Measurements from ENCODE around the gene FOXN4.

The FOXN4 gene

GRCh38 chr12:109309381-109310246, 530 bp upstream of the FOXN4 start:
- no peak for DNase-seq
- in situ Hi-C loops (cut with MboI; ENCODE audit: low pct_unique_long_range_greater_than_20kb, low sequenced_read_pairs): no loop called here

GRCh38 chr12:109307051-109307450, 2.0 kb downstream of the FOXN4 start:
- in situ Hi-C loops (cut with MboI; ENCODE audit: low pct_unique_long_range_greater_than_20kb, low sequenced_read_pairs): no loop called here
- no peak for DNase-seq

GRCh38 chr12:109305547-109305946, 3.5 kb downstream of the FOXN4 start:
- in situ Hi-C loops (cut with MboI; ENCODE audit: low pct_unique_long_range_greater_than_20kb, low sequenced_read_pairs): no loop called here
- DNase-seq: no peak

- no peak for DNase-seq
- in situ Hi-C loops (cut with MboI; ENCODE audit: low pct_unique_long_range_greater_than_20kb, low sequenced_read_pairs): no loop called here
Observed at GRCh38 chr12:109304485-109304884, 4.6 kb downstream of the FOXN4 start.

- in situ Hi-C loops (cut with MboI; ENCODE audit: low pct_unique_long_range_greater_than_20kb, low sequenced_read_pairs): no loop called here
- no peak for DNase-seq
Observed at GRCh38 chr12:109302770-109303169, 6.3 kb downstream of the FOXN4 start.

- DNase-seq: no peak
- in situ Hi-C loops (cut with MboI; ENCODE audit: low pct_unique_long_range_greater_than_20kb, low sequenced_read_pairs): no loop called here
Observed at GRCh38 chr12:109302358-109302757, 6.7 kb downstream of the FOXN4 start.

GRCh38 chr12:109301643-109302168, 7.4 kb downstream of the FOXN4 start:
- in situ Hi-C loops (cut with MboI; ENCODE audit: low pct_unique_long_range_greater_than_20kb, low sequenced_read_pairs): no loop called here
- DNase-seq: no peak

- in situ Hi-C loops (cut with MboI; ENCODE audit: low pct_unique_long_range_greater_than_20kb, low sequenced_read_pairs): no loop called here
- no peak for DNase-seq
Observed at GRCh38 chr12:109299849-109300248, 9.2 kb downstream of the FOXN4 start.

GRCh38 chr12:109296431-109296830, 12.7 kb downstream of the FOXN4 start:
- DNase-seq: no peak
- in situ Hi-C loops (cut with MboI; ENCODE audit: low pct_unique_long_range_greater_than_20kb, low sequenced_read_pairs): no loop called here

GRCh38 chr12:109295764-109296425, 13.2 kb downstream of the FOXN4 start:
- in situ Hi-C loops (cut with MboI; ENCODE audit: low pct_unique_long_range_greater_than_20kb, low sequenced_read_pairs): no loop called here
- no peak for DNase-seq

GRCh38 chr12:109294286-109294796, 14.7 kb downstream of the FOXN4 start:
- DNase-seq: no peak
- in situ Hi-C loops (cut with MboI; ENCODE audit: low pct_unique_long_range_greater_than_20kb, low sequenced_read_pairs): no loop called here

- in situ Hi-C loops (cut with MboI; ENCODE audit: low pct_unique_long_range_greater_than_20kb, low sequenced_read_pairs): no loop called here
- DNase-seq: no peak
Observed at GRCh38 chr12:109293106-109293505, 16.0 kb downstream of the FOXN4 start.

GRCh38 chr12:109292342-109292711, 16.8 kb downstream of the FOXN4 start:
- in situ Hi-C loops (cut with MboI; ENCODE audit: low pct_unique_long_range_greater_than_20kb, low sequenced_read_pairs): no loop called here
- no peak for DNase-seq

GRCh38 chr12:109291521-109292341, 17.4 kb downstream of the FOXN4 start:
- in situ Hi-C loops (cut with MboI; ENCODE audit: low pct_unique_long_range_greater_than_20kb, low sequenced_read_pairs): no loop called here
- DNase-seq: no peak

- in situ Hi-C loops (cut with MboI; ENCODE audit: low pct_unique_long_range_greater_than_20kb, low sequenced_read_pairs): no loop called here
- DNase-seq: no peak
Observed at GRCh38 chr12:109291117-109291516, 18.0 kb downstream of the FOXN4 start.

- no peak for DNase-seq
- in situ Hi-C loops (cut with MboI; ENCODE audit: low pct_unique_long_range_greater_than_20kb, low sequenced_read_pairs): no loop called here
Observed at GRCh38 chr12:109290061-109290460, 19.0 kb downstream of the FOXN4 start.

- DNase-seq: no peak
- in situ Hi-C loops (cut with MboI; ENCODE audit: low pct_unique_long_range_greater_than_20kb, low sequenced_read_pairs): no loop called here
Observed at GRCh38 chr12:109289551-109289950, 19.5 kb downstream of the FOXN4 start.

- in situ Hi-C loops (cut with MboI; ENCODE audit: low pct_unique_long_range_greater_than_20kb, low sequenced_read_pairs): no loop called here
- no peak for DNase-seq
Observed at GRCh38 chr12:109289004-109289403, 20.1 kb downstream of the FOXN4 start.

- DNase-seq: no peak
- in situ Hi-C loops (cut with MboI; ENCODE audit: low pct_unique_long_range_greater_than_20kb, low sequenced_read_pairs): no loop called here
Observed at GRCh38 chr12:109288571-109288970, 20.5 kb downstream of the FOXN4 start.

Measured in KBM-7 (cell line).